CD1c-positive myeloid dendritic cell (primary cell): ENCODE measurements around the gene LIPE.

Source experiments
- DNase-seq: peaks from one replicate; pipeline ENCODE4 v3.0.0-alpha.2; 2016; ENCODE audit errors: extremely low spot score

The LIPE gene

DNA sequence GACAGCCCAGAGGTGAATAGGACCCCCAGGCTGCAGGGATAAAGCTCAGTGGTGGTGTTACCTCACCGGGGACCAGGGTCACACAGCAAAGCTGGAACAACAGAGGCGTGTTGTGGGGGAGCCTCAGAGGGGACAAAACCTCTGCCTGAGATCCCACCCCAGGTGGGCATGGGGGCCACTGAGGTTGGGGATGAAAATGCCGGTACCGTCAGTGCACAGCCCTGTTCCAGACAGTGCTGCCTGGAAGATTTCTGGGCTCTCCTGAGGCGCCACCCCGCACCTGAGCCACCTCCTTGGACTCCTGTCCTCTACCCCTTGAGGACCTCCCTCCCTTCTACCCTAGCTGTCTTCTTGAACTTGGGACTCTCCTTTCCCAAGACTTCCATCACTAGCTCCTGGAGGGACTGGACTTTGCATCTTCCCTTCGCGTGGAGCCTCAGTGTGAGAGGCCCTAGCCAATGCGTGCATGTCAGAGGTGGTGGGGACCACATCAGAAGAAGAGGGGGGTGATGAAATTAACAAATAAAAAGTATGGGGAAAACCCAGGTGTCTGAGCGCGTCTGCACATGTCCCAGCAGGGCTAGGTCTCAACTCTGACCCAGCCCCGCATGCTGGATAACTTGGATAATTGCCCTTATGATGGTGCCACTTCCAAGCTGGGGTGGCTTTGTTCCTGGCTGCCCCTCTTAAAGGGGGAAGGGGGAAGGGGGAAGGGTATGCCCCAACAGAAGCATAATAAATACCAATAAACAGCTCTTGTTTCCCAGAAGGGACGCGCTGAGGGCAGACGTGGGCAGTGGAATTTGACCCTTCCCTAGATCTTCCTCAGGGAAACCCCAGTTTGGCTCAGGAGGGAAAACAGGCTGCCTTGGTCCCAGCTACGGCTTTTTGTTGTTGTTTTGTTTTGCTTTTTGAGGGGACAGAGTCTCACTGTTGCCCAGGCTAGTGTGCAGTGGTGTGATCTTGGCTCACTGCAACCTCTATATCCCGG lies 48.7 kb downstream of the LIPE start:
- DNase-seq: no peak

DNA sequence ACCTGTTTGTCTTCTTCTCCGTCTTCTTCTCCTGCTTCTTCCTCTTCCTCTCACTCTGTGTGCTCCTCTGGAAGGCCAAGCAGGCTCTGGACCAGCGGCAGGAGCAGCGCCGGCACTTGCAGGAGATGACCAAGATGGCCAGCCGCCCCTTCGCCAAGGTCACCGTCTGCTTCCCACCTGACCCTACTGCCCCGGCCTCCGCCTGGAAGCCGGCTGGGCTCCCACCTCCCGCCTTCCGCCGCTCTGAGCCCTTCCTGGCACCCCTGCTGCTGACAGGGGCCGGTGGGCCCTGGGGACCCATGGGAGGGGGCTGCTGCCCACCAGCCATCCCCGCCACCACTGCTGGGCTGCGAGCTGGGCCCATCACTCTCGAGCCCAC lies 51.0 kb downstream of the LIPE start:
- DNase-seq: no peak

DNA sequence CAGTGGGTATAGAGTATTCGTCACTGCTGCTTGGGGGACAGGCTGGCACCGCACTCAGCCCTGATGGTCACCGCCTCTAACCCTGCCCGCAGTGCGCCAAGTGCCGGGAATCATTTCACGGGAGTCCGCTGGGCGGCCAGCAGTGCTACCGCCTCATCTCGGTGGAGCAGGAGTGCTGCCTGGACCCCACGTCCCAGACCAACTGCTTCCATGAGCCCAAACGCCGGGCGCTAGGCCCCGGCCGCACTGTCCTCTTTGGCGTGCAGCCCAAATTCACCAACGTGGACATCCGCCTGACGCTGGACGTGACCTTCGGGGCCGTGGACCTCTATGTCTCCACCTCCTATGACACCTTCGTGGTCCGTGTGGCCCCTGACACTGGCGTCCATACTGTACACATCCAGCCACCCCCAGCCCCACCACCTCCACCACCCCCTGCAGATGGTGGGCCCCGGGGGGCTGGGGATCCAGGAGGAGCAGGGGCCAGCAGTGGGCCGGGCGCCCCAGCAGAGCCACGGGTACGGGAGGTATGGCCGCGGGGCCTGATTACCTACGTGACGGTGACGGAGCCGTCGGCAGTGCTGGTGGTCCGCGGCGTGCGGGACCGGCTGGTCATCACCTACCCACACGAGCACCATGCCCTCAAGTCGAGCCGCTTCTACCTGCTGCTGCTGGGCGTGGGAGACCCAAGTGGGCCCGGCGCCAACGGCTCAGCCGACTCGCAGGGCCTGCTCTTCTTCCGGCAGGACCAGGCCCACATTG lies 51.6 kb downstream of the LIPE start:
- DNase-seq: no peak

DNA sequence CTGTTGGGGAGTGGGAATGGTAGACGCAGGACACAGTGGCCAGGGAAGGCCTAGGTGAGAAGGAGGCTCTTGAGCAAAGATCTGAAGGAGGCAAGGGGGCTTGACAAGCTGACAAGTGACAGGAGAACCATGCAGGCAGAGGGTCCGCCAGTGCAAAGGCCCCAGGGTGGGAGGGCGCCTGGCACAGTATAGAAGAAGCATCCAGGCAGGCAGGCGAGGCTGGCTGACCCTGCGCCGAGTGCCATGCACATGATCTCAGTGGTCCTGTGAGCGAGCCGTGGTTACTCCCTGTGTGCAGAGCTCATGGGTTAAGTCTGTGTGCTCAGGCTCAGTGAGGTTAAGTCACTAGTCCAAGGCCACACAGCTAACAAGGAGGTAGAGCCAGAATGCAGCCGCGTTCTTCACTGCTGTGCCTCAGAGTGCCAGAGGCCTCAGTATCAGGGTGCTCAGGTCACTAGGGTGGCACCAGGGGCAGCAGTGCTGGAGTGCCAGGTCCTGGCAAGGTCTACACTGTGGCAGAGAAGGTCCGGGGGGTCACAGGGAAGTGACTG lies 52.3 kb downstream of the LIPE start:
- DNase-seq: no peak

DNA sequence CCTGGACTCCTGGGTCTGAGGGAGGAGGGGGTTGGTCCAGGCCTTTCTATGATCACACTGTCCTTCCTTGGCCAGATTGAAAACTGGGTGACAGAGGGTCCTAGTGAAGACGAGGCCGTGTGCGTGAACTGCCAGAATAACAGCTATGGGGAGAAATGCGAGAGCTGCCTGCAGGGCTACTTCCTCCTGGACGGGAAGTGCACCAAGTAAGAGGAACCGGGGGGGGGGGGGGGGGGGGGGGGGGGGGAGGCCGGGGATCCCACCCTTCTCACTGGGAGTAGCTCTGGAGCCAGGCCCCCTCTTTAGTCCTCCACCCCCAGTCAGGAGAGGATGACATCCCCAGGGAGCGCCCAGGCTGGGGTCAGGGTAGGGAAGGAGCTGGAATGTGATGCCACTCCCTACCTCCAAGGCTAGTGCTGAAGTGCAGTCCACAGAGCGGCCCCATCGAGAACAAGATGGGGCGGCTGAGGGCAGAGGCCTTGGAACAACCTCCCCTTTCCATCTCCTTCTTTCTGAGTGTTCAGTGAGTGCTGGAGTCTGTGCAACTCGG lies 56.5 kb downstream of the LIPE start:
- peak; percentile 17 for DNase-seq

DNA sequence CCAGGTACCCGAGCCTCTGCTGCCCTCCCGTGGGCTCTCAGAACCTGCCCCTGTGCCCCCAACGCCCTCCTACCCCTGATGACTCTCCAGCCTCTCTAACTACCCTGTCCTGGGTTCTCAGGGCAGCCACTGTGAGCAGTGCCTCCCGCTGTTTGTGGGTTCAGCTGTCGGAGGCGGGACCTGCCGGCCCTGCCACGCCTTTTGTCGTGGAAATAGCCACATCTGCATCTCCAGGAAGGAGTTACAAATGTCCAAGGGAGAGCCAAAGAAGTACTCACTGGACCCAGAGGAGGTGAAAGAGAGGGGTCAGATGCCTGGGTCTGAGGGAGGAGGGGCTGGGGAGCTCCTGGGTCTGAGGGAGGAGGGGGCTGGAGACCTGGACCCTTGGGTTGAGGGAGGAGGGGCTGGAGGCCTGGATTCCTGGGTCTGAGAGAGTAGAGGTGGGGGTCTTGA lies 57.1 kb downstream of the LIPE start:
- DNase-seq: no peak

DNA sequence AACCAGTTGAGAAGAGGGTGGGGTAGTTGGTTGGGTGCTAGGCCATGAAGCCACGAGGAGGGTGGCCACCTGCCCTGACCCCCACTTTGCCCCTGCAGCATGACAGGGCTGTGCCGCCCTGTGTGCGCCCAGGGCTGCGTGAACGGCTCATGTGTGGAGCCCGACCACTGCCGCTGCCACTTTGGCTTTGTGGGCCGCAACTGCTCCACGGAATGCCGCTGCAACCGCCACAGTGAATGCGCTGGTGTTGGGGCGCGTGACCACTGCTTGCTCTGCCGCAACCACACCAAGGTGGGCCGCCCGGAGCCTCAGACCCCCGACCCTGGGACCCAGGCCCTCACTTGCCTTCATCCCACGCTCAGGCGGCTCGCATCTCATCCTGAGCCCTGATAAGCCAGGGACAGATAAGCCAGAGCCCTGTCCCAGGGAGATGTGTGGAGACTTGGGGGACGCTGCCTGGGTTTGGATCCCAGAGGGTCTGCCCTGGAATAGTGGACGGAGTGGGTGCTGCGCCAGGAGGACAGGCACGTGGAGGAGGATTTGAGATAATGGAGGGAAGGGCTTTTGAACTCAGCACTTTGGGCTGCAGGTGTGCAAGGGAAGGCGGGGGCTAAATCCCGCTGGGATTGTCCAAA lies 57.6 kb downstream of the LIPE start:
- no peak for DNase-seq

DNA sequence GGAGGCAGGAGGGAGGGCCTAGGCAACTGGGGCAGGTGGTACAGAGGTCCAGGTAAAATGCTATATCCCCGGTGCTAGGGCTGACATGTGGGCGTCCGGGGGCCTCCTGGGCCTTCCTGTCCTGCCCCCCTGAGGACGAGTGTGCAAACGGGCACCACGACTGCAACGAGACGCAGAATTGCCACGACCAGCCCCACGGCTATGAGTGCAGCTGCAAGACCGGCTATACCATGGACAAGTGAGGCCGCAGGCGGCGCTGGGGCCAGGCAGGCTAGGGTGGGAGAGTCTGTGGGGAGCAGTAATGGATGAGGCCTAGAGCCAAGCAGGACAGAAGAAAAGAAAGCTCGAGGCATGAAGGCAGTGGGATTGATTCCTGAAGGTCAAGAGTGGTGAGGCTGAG lies 58.4 kb downstream of the LIPE start:
- DNase-seq: no peak

DNA sequence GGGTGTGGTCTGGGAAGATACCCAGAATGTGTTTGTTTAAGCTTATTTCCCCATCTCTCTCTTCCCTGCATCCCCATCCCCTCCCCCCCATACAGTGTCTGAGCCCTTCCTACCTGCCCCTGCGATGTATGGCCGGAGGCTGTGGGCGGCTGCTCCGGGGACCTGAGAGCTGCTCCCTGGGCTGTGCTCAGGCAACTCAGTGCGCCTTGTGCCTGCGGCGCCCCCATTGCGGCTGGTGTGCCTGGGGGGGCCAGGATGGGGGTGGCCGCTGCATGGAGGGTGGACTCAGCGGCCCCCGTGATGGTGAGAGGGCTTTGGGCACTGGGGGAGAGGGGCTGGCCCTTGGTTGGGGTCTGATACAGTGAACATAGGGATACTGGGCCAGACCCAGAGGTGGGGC lies 58.8 kb downstream of the LIPE start:
- no peak for DNase-seq

DNA sequence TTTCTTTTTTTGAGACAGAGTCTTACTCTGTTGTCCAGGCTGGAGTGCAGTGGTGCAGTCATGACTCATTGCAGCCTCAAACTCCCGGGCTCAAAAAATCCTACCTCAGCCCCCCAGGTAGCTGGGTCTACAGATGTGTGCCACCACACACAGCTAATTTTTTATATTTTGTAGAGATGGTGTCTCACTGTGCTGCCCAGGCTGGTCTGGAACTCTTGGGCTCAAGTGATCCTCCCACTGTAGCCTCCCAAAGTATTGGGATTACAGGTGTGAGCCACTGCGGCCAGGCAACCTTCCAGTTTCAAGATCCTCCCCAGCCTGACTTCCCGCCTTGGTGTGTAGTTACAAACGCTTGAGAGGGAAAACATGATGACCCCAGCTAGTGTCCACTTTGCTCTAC lies 59.3 kb downstream of the LIPE start:
- DNase-seq: no peak

DNA sequence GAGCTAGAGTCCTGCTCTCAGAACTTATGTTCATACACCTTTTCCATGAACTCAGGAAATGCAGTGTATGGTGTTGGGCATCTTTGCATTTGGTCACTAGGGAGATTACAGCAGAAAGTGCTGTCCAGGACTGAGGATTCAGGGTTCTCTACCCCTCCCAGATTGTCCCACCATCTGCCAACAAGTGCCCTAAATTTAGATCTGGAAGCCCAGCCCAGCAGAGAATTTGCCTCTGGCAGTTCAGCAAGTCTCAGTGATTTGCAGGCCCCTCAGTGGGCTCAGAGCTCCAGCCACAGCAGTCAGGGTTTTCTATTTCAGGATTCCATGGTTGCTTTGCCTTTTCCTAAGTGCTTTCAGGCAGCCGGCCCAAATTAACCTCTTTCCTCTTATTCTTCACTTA lies 60.5 kb downstream of the LIPE start:
- DNase-seq: no peak

DNA sequence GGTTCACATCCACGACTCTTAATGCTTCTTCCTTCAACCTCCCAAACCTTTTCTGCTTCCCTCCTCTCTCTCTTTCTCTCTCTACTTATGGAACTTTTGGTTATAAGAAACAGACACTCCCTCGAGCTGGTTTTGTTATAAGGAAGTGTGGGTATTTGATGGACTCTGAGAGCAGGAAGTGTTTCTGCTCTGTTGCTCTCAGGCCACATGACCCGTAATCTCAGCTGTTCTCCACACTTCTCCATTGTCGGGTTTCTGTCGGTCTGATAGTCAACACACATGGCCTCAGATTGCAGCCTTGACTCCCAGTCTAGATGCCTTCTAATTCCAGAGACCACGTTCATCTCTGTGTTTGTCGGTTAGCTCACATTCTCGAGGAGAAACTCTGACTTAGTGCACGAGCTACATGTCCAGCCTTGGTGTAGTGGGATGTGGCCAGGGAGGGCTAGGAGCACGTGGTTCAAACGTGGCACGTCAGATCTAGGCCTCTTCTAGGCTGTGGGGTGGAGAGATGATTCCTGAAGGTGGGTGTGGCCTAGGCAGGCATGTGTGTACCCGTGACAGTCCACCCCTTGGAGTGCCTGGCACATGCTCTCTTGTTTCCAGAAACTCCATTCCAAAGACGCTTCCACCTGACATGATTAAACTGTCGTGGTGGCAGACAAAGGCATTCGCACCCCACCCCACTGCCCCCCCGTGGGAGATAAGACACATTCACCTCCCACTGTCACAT lies 63.4 kb downstream of the LIPE start:
- DNase-seq: peak; percentile 48

DNA sequence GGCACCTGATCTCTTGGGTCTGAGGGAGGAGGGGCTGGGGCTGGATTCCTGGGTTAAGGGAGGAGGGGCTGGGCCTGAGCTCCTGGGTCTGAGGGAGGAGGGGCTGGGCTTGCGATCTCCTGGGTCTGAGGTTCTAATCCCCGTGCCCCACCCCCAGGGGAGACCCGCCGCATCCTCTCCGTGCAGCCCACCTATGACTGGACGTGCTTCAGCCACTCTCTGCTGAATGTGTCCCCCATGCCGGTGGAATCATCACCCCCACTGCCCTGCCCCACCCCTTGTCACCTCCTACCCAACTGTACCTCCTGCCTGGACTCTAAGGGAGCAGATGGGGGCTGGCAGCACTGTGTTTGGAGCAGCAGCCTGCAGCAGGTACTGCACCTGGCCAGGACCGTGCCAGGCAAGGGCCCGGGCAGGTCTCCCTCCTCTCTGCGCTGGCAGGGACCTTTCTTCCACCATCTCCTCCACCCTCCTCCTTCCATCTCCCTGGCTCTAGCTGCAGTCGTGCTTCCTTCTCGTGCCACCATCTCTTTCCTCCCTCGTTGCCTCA lies 64.2 kb downstream of the LIPE start:
- DNase-seq: no peak

DNA sequence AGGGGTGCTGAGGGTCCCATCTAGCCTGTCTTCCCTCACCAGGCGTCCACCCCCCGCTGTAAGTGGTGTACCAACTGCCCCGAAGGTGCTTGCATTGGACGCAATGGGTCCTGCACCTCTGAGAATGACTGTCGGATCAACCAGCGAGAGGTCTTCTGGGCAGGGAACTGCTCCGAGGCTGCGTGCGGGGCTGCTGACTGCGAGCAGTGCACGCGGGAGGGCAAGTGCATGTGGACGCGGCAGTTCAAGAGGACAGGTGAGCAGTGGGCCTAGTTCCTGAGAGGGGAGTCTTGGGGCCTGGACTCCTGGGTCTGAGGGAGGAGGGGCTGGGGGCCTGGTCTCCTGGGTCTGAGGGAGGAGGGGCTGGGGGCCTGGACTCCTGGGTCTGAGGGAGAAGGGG lies 64.8 kb downstream of the LIPE start:
- no peak for DNase-seq

DNA sequence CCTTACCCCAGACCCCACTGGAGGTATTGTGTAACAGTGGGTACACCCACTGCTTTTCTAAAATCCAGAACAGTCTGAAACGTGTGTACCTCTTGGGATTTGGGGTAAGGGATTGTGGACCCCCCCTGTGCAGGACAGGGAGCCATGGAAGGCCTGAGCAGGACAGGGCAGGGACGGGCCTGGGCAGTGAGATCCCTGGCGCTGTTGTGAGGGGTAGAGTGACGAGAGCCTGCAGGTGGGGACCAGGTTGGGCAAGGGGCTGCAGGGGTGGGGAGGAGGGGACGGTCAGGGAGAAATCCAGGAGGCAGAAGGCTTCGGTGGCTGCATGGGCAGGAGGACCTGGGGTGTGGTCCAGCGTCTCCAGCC lies 65.7 kb downstream of the LIPE start:
- DNase-seq: no peak

DNA sequence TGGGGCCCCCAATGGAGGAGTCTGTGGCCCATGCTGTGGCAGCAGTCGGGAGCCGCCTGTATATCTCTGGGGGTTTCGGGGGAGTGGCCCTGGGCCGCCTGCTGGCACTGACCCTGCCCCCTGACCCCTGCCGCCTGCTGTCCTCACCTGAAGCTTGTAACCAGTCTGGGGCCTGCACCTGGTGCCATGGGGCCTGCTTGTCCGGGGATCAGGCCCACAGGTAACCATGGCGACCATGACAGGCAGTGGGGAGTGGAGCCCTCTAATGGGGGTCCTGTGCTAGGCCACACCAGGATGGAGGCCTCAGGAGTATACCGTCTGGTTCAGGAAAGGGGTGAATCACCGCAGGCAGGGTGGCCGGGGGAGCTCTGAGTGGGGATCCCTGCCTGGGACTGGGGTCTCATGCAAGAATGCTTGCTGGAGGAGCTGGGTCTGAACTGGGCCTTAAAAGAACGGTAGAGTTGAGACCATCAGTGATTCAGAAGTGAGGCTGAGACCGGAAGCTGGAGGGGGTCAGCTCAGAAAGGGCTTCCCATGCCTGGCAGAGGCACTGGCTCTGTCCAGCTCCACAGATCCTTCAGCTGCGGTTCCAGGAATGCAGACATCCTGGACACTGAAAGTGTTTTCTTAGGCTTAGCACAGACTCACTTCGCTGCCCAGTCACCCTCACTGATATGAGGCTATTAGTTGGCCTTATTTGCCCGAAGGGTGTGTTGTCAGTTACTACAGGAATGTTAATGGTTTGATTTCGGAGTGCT lies 66.2 kb downstream of the LIPE start:
- no peak for DNase-seq

DNA sequence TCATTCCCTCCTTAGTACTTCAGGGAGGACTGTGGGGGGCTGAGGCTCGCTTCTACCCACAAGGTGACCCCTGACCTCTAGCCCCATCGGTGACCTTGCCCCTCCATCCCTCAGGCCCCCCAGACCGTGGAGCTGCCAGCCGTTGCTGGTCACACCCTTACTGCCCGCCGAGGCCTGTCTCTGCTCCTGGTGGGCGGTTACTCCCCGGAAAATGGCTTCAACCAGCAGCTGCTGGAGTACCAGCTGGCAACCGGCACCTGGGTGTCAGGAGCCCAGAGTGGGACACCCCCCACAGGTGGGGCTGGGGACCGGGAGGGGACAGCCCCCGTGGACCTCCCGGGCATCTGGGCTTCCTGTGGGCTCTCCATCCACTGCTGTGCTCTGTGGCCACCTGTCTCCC lies 69.9 kb downstream of the LIPE start:
- DNase-seq: no peak

DNA sequence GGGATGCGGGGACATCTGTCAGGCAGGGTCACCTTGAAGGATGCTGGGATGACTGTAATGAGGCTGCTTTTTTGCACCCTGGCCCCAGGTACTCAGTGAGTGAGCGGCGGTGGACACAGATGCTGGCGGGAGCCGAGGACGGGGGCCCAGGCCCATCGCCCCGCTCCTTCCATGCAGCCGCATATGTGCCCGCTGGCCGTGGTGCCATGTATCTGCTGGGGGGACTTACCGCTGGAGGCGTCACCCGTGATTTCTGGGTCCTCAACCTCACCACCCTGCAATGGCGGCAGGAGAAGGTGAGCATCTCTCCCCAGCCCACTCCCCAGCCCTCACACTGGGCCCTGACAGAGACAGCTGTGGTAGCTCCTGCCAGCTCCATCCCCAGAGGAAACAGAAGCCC lies 70.5 kb downstream of the LIPE start:
- no peak for DNase-seq

DNA sequence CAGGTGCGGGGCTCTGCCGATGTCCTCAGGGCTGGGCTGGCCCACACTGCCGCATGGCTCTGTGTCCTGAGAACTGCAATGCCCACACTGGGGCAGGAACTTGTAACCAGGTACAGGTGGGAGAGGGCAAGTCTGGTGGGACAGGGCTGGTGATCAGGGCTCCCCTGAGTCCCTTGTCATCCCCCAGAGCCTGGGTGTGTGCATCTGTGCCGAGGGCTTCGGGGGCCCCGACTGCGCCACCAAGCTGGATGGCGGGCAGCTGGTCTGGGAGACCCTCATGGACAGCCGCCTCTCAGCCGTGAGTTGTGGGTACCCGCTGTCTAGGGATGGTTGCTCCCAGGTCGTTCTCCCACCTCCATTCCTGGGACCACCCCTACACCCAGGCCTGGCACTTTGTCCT lies 71.3 kb downstream of the LIPE start:
- DNase-seq: no peak

DNA sequence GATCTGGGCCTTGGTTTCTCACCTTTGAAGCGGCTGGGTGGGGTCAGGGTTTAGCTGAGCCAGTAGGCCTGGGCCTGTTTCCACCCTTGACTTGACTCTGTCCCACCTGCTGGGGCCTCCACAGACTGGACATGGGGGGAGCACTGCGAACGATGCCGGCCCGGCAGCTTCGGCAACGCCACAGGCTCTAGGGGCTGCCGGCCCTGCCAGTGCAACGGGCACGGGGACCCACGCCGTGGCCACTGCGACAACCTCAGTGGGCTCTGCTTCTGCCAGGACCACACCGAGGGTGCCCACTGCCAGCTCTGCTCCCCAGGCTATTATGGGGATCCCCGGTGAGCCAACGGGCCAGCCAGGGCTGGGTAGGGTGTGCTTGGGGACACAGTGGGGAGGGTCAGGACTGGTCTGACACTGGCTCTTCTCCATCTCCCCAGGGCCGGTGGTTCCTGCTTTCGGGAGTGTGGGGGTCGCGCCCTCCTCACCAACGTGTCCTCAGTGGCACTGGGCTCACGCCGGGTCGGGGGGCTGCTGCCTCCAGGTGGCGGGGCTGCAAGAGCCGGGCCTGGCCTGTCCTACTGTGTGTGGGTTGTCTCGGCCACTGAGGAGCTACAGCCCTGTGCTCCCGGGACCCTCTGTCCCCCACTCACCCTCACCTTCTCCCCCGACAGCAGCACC lies 73.7 kb downstream of the LIPE start:
- no peak for DNase-seq
